GM12878 (cell line): ENCODE data around the gene SCRT2. TPM values are rescaled to one million over a fixed set of nuclear protein-coding genes. Genes with fewer than 3 reads are reported as not detected.
A peak's percentile ranks its signal among the peaks of the same experiment; 100 is the strongest.

Source experiments
- ASH2L ChIP-seq: fragments of 300-600, 200-600 bp; sonication (generic); IDR thresholded peaks from 2 replicates; pipeline ENCODE4 v1.6.1; 2017; ENCODE audit warnings: low read depth, mild to moderate bottlenecking, borderline replicate concordance
- BHLHE40 ChIP-seq, 2 experiments: fragments of 450-650 bp in 1 of 2; IDR thresholded peaks; 2 replicates each; pipeline ENCODE4 v1.6.1; 2011 to 2017; ENCODE audit warnings: low read depth in 2 of 2, borderline replicate concordance in 1 of 2, improper control_type of control experiment in 1 of 2, low read length in 1 of 2, mild to moderate bottlenecking in 1 of 2
- CHD2 ChIP-seq: IDR thresholded peaks from 2 replicates; pipeline ENCODE4 v1.6.1; 2011; ENCODE audit warnings: low read depth, low read length, improper control_type of control experiment, borderline replicate concordance
- CREB1 ChIP-seq: IDR thresholded peaks from 2 replicates; pipeline ENCODE4 v1.6.1; 2012; ENCODE audit warnings: low read depth, mild to moderate bottlenecking, inconsistent platforms
- DPF2 ChIP-seq: fragments of 450-650 bp; IDR thresholded peaks from 2 replicates; pipeline ENCODE4 v1.6.1; 2017; ENCODE audit warnings: mild to moderate bottlenecking
- EGR1 ChIP-seq, 2 experiments: IDR thresholded peaks; 1 replicate in 1 of 2; 2 replicates in 1 of 2; pipeline ENCODE4 v1.6.1; 2011 to 2012; ENCODE audit warnings: low read depth in 2 of 2, low read length in 2 of 2, borderline replicate concordance in 1 of 2, mild to moderate bottlenecking in 1 of 2, moderate library complexity in 1 of 2
- EZH2 ChIP-seq: IDR thresholded peaks from 2 replicates; pipeline ENCODE4 v1.6.1; 2012; ENCODE audit warnings: low read depth, mild to moderate bottlenecking, control low read depth, inconsistent platforms, low read length, borderline replicate concordance; ENCODE audit not compliant: control insufficient read depth
- FOXM1 ChIP-seq: IDR thresholded peaks from 2 replicates; pipeline ENCODE4 v1.6.1; 2012; ENCODE audit warnings: low read depth, mild to moderate bottlenecking, inconsistent platforms, low read length, moderate library complexity
- HDGF ChIP-seq: fragments of 450-650 bp; IDR thresholded peaks from 2 replicates; pipeline ENCODE4 v1.6.1; 2016; ENCODE audit warnings: antibody characterized with exemption
- JUNB ChIP-seq: IDR thresholded peaks from 2 replicates; pipeline ENCODE4 v1.6.1; 2016; ENCODE audit warnings: antibody characterized with exemption, mild to moderate bottlenecking
- KDM1A ChIP-seq: fragments of 200-600 bp; sonication (generic); IDR thresholded peaks from 2 replicates; pipeline ENCODE4 v1.6.1; 2016; ENCODE audit warnings: borderline replicate concordance
- MYC ChIP-seq: IDR thresholded peaks from 2 replicates; pipeline ENCODE4 v1.6.1; 2011; ENCODE audit warnings: mild to moderate bottlenecking, low read length, moderate library complexity, inconsistent platforms; ENCODE audit not compliant: insufficient read depth, insufficient replicate concordance, insufficient read length, severe bottlenecking
- NR2C2 ChIP-seq: IDR thresholded peaks from 2 replicates; pipeline ENCODE4 v1.6.1; 2011; ENCODE audit warnings: borderline replicate concordance, low read depth; ENCODE audit not compliant: control insufficient read depth, insufficient read length
- RB1 ChIP-seq: fragments of 450-650 bp; formaldehyde crosslinking; IDR thresholded peaks from 2 replicates; pipeline ENCODE4 v1.6.1; 2017; ENCODE audit warnings: mild to moderate bottlenecking, borderline replicate concordance
- SMC3 ChIP-seq: IDR thresholded peaks from 2 replicates; pipeline ENCODE4 v1.6.1; 2011; ENCODE audit warnings: low read length, improper control_type of control experiment, borderline replicate concordance
- SREBF1 ChIP-seq: IDR thresholded peaks from 2 replicates; pipeline ENCODE4 v1.6.1; 2012; ENCODE audit warnings: mild to moderate bottlenecking, low read length
- SRF ChIP-seq, 2 experiments: IDR thresholded peaks; 2 replicates each; pipeline ENCODE4 v1.6.1; 2011; ENCODE audit warnings: low read depth in 2 of 2, low read length in 2 of 2, mild to moderate bottlenecking in 1 of 2, moderate library complexity in 1 of 2
- STAT1 ChIP-seq: fragments of 450-650 bp; conservative IDR thresholded peaks from 2 replicates; pipeline ENCODE4 v1.6.1; 2014; ENCODE audit warnings: antibody characterized with exemption, mild to moderate bottlenecking
- TCF3 ChIP-seq: IDR thresholded peaks from 2 replicates; pipeline ENCODE4 v1.6.1; 2012; ENCODE audit warnings: low read depth, mild to moderate bottlenecking, low read length, borderline replicate concordance; ENCODE audit not compliant: insufficient read depth
- YBX1 ChIP-seq: fragments of 450-650 bp; IDR thresholded peaks from 2 replicates; pipeline ENCODE4 v1.6.1; 2016; ENCODE audit warnings: antibody characterized with exemption
- ZNF207 ChIP-seq: fragments of 450-650 bp; IDR thresholded peaks from 2 replicates; pipeline ENCODE4 v1.6.1; 2014; ENCODE audit warnings: antibody characterized with exemption, mild to moderate bottlenecking, borderline replicate concordance
- ZNF217 ChIP-seq: fragments of 450-650 bp; IDR thresholded peaks from 2 replicates; pipeline ENCODE4 v1.6.1; 2017; ENCODE audit warnings: antibody characterized with exemption, mild to moderate bottlenecking
- polyA plus RNA-seq, 11 experiments: library from polyadenylated mRNA; depleted of rRNA in 4 of 11; unstranded in 6 of 11; stranded (reverse) in 5 of 11; fragments of >200 nt; fragmentation: Nextera tagmentation in 4 of 11; fragmentation: Illumina TruSeq in 1 of 11; extraction: Ambion mirVana in 4 of 11; extraction: Trizol in 1 of 11; gene quantifications; 1 replicate in 1 of 11; 2 replicates in 10 of 11; pipeline versions ENCODE4 v1.2.1 to v1.2.3, GENCODE V29; 2011 to 2016; ENCODE audit warnings: inconsistent platforms in 2 of 11, missing spikeins in 2 of 11, low read depth in 1 of 11
- total RNA-seq, 4 experiments: library from RNA; depleted of rRNA in 3 of 4; stranded (reverse); fragments of >200 nt in 3 of 4; fragmentation: Illumina TruSeq in 1 of 4; extraction: Trizol in 1 of 4; gene quantifications; 2 replicates each; pipeline versions ENCODE4 v1.2.1 to v1.2.3, GENCODE V29; 2013 to 2021
- TF ChIP-seq, protein P1 (sequence below): fragments of 450-650 bp; IDR thresholded peaks from 2 replicates; pipeline ENCODE4 v1.6.1; 2017; ENCODE audit warnings: antibody characterized with exemption, mild to moderate bottlenecking, moderate library complexity
- TF ChIP-seq, protein P2 (sequence below): fragments of 450-650 bp; IDR thresholded peaks from 2 replicates; pipeline ENCODE4 v1.6.1; 2016; ENCODE audit warnings: mild to moderate bottlenecking, moderate library complexity, borderline replicate concordance

Gene SCRT2
- total and polyA plus RNA-seq, 10 of the 15 experiments (the other 5 are each of a cell fraction or from before 2014, with no cell fraction given): not detected

DNA sequence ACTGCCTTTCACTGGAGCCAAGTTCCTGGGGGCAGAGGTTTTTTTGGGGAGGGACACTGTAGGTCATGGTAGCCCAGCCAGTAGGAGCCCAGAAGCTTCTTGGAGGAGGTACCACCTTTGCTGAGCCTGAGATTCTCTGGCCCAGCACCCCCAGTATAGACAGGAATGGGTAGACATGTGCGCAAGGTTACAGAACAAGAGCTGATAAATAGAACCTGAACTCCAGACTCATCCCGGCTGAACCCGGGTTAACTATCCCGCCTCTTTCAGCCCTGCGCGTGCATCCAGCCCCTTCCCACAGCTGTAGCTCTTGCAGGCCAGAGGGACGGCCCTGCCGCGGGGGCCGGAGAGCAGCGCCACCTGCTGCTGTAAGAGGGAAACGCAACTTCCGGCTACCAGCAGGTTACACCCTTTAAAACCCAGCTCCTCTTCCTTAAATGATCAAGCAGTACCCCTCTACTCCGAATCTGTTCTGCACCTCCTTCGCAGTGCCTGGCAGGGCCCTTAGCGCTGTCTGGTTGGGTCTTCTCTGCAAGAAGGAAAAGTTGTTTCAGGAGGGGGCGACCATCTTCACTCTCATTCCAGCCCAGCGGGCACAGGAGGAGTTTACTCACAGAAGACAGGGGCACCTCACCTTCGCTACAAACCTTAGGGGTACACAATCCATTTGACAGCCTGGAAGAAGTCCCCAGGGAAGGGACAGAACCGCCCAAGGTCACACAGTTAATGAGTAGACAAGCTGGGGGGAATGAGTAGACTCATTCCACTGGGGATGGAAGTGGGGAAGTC, 30.1 kb downstream of the SCRT2 start (continued):
- no peak for TF ChIP-seq YBX1
- TF ChIP-seq ZNF217: no peak
- TF ChIP-seq EZH2: no peak
- no peak for TF ChIP-seq MYC
- no peak for TF ChIP-seq ASH2L
- no peak for TF ChIP-seq RB1
- TF ChIP-seq JUNB: no peak
- no peak for TF ChIP-seq STAT1
- no peak for TF ChIP-seq CREB1
- no peak for TF ChIP-seq KDM1A
- peak; percentile 95 for TF ChIP-seq SMC3
- peak in 1 of 2 experiments; percentile 53; a peak in 1 of 3 replicates for TF ChIP-seq EGR1 (IDR thresholded peaks at IDR 0.05; ENCODE audit: borderline replicate concordance in 1 of 2, low read depth in 2 of 2, low read length in 2 of 2)
- TF ChIP-seq HDGF: no peak
- TF ChIP-seq CHD2: no peak
- no peak for TF ChIP-seq TCF3
- no peak for TF ChIP-seq FOXM1
- peak; percentile 27 to 39; a peak in 1 of 4 replicates for TF ChIP-seq BHLHE40 (IDR thresholded peaks at IDR 0.05; ENCODE audit: borderline replicate concordance in 1 of 2, low read depth in 2 of 2, low read length in 1 of 2)
- TF ChIP-seq, protein P1, sequence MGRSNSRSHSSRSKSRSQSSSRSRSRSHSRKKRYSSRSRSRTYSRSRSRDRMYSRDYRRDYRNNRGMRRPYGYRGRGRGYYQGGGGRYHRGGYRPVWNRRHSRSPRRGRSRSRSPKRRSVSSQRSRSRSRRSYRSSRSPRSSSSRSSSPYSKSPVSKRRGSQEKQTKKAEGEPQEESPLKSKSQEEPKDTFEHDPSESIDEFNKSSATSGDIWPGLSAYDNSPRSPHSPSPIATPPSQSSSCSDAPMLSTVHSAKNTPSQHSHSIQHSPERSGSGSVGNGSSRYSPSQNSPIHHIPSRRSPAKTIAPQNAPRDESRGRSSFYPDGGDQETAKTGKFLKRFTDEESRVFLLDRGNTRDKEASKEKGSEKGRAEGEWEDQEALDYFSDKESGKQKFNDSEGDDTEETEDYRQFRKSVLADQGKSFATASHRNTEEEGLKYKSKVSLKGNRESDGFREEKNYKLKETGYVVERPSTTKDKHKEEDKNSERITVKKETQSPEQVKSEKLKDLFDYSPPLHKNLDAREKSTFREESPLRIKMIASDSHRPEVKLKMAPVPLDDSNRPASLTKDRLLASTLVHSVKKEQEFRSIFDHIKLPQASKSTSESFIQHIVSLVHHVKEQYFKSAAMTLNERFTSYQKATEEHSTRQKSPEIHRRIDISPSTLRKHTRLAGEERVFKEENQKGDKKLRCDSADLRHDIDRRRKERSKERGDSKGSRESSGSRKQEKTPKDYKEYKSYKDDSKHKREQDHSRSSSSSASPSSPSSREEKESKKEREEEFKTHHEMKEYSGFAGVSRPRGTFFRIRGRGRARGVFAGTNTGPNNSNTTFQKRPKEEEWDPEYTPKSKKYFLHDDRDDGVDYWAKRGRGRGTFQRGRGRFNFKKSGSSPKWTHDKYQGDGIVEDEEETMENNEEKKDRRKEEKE: no peak
- peak; percentile 76; the same call in 1 of the 2 replicates for TF ChIP-seq ZNF207
- TF ChIP-seq DPF2: no peak
- no peak for TF ChIP-seq SREBF1
- no peak for TF ChIP-seq SRF (IDR thresholded peaks at IDR 0.05; ENCODE audit: low read depth in 2 of 2, low read length in 2 of 2)
- no peak for TF ChIP-seq NR2C2
- TF ChIP-seq, protein P2, sequence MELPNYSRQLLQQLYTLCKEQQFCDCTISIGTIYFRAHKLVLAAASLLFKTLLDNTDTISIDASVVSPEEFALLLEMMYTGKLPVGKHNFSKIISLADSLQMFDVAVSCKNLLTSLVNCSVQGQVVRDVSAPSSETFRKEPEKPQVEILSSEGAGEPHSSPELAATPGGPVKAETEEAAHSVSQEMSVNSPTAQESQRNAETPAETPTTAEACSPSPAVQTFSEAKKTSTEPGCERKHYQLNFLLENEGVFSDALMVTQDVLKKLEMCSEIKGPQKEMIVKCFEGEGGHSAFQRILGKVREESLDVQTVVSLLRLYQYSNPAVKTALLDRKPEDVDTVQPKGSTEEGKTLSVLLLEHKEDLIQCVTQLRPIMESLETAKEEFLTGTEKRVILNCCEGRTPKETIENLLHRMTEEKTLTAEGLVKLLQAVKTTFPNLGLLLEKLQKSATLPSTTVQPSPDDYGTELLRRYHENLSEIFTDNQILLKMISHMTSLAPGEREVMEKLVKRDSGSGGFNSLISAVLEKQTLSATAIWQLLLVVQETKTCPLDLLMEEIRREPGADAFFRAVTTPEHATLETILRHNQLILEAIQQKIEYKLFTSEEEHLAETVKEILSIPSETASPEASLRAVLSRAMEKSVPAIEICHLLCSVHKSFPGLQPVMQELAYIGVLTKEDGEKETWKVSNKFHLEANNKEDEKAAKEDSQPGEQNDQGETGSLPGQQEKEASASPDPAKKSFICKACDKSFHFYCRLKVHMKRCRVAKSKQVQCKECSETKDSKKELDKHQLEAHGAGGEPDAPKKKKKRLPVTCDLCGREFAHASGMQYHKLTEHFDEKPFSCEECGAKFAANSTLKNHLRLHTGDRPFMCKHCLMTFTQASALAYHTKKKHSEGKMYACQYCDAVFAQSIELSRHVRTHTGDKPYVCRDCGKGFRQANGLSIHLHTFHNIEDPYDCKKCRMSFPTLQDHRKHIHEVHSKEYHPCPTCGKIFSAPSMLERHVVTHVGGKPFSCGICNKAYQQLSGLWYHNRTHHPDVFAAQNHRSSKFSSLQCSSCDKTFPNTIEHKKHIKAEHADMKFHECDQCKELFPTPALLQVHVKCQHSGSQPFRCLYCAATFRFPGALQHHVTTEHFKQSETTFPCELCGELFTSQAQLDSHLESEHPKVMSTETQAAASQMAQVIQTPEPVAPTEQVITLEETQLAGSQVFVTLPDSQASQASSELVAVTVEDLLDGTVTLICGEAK: no peak
